ENCODE measurements around the gene CMTM5.
"Not testable (repeated sequence)": the region's sequence is repeated elsewhere in the genome, so short reads cannot be mapped to it uniquely, and the experiment has no call there.

CMTM5 gene

DNA sequence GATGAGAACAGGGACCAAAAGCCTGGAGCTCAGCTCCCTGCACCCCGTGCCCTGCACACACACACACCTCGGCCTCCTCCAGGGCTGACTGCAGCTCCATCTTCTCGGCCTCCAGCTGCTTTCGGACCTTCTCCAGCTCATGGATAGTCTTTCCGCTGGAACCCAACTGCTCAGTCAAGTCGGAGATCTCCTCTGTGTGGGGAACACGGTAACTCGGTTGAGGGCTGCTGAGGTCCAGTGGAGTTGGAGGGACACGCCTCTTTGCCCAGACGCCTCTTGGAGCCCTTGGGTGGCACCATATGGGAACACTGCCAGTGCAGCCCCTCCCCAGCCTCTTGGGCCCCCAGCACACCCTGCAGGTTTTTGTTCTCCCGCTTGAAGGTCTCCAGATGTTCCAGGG, 40.0 kb downstream of the CMTM5 start:
- no peak for DNase-seq

GRCh38 chr14:23417269-23417668, 40.4 kb downstream of the CMTM5 start:
- not testable (repeated sequence) for DNase-seq

DNA sequence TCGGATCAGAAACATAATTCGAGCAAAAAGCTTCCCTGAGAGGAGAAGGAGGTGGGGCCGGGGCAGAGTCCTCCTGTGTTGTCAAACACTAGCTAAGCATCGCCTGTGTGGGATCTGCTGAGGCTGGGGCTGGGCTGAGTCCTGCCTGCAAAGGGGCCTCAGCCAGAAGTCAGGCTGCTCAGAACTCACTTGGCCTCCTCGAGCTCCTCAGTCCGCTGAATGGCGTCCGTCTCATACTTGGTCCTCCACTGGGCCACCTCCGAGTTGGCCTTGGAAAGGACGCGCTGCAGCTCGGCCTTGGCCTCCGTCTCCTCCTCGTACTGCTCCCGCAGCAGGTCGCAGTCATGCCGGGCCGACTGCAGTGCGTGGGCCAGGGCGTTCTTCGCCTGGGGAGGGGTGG, 41.2 kb downstream of the CMTM5 start:
- DNase-seq = no peak

GRCh38 chr14:23419646-23420045, 42.8 kb downstream of the CMTM5 start:
- DNase-seq = not testable (repeated sequence)

DNA sequence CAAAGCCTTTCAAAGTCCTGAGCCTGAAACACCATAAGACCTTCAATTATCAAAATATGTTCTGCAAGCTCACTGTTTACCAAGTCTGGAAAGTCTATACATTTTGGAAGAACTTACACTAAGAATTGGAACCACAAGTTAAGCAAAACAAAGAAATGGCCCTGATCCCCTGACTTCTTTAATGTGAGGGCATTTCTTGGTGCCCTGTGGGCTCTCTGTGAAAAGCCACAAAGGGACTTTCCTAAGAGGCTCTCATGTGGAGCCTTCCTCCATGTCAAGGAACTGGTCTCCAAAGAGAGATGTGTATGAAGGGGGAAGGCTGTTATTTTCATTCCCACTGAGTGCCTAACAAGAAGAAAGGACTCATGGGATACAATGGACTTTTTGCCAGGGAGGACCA, 44.7 kb downstream of the CMTM5 start:
- peak; percentile 12 to 26 for DNase-seq

- no peak for DNase-seq
Measured at GRCh38 chr14:23423657-23424056, 46.8 kb downstream of the CMTM5 start.

- DNase-seq = no peak
Measured at GRCh38 chr14:23425169-23425568, 48.3 kb downstream of the CMTM5 start.

DNA sequence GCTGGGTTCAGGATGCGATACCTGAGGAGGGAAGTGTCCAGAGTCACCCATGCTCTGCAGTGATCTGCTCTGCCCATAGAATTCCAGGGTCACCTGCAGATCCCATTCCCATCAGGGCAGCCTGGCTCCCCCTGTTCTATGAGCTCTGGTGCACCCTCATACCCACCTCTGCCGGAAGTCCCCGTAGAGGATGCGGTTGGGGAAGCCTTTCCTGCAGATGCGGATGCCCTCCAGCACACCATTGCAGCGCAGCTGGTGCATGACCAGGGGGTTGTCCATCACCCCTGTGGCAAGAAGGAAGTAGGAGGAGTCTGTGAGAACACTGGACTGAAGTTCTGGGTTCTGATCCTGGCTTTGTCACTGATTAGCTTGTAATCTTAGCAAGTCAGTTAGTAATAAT, 49.0 kb downstream of the CMTM5 start:
- not testable (repeated sequence) for DNase-seq

DNA sequence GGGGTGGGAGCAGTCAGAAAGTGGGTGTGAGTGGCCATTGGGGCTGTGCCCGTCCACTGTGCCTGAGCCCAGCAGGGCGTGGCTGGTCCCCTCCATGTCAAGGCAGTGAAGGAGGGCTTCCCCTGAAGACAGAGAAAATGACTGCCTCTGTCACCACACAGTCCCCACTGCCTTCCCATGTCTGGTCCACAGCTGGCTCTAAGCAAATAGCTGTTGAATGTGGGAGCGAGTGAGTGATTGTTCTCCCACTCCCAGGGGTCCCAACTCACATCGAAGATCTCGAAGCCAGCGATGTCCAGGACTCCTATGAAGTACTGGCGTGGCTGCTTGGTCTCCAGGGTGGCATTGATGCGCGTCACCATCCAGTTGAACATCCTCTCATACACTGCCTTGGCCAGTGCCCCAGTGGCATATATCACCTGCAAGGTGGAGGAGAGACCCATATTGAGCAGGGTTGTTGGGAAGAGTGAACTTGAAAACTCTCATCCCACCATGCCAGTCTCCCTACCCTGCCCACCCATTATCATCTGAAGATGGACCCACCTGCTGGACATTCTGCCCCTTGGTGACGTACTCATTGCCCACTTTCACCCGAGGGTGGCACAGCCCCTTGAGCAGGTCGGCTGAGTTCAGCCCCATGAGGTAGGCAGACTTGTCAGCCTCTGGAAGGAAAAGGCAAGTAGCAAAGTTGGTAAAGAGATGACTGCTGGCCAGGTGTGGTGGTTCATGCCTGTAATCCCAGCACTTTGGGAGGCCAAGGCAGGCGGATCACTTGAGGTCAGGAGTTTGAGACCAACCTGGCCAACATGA, 52.0 kb downstream of the CMTM5 start:
- no peak for DNase-seq

All from activated CD4-positive, alpha-beta T cell treated with anti-CD3 and anti-CD28 coated beads, Interleukin-2, amount 50 U/mL, for 48 hours (primary cell).